GM18517 (cell line): Measurements from ENCODE around the gene FPR3.
"Not testable (repeated sequence)": the region's sequence is repeated elsewhere in the genome, so short reads cannot be mapped to it uniquely, and the experiment has no call there.

Experiments
- ATAC-seq: cut with Tn5 transposase; IDR thresholded peaks from one replicate; pipeline ENCODE4 v1.9.1; 2021; ENCODE audit warnings: mild to moderate bottlenecking, moderate library complexity; ENCODE audit not compliant: unreplicated experiment

Gene FPR3

DNA sequence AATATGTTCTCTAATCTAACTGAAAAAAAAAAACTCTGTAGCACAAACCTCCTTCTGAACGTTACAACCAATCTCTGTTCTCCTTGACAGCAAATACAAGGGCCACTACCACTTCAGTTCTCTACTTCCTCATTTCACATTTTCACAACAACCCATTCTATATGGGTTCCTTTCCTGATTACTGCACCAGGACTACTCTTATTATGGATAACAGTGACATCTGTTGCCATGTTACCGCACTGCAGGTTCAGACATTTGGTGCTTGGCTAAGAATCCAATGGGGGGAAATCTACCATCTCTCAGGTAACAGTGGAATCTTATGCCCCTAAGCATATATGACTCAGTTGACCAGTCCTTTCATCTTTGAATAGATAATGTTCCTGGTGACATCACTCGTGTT lies 11.6 kb upstream of the FPR3 start:
- ATAC-seq = no peak

DNA sequence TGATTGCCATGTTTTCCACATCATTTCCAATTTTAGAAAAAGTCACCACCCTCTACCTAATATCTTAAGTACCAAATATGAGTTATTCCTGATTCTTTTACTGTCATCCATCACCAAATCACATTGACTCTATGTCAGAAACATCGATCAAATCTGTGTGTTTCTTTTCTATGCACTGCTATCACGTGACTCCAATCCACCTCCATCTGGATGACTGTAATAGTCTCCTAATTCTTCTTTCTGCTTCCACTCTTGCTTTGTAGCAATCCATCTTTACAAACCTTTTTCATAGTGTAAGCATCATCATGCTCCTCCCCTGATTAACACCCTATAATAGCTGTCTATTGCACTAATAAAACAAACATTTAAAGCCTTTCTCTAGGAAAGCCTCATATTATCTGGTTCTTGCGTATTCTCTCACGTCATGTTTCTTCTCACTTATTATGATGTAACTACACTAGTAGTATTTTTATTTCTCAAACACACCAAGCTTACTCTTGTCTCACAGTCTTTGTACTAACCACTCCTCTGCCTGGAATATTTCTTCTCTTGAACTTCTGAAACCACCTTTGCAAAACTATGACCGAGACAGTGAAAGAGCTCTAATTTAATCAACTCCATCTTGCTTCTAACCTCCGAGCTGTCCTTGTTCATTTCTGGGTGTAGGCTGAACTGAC lies 10.7 kb upstream of the FPR3 start:
- no peak for ATAC-seq

DNA sequence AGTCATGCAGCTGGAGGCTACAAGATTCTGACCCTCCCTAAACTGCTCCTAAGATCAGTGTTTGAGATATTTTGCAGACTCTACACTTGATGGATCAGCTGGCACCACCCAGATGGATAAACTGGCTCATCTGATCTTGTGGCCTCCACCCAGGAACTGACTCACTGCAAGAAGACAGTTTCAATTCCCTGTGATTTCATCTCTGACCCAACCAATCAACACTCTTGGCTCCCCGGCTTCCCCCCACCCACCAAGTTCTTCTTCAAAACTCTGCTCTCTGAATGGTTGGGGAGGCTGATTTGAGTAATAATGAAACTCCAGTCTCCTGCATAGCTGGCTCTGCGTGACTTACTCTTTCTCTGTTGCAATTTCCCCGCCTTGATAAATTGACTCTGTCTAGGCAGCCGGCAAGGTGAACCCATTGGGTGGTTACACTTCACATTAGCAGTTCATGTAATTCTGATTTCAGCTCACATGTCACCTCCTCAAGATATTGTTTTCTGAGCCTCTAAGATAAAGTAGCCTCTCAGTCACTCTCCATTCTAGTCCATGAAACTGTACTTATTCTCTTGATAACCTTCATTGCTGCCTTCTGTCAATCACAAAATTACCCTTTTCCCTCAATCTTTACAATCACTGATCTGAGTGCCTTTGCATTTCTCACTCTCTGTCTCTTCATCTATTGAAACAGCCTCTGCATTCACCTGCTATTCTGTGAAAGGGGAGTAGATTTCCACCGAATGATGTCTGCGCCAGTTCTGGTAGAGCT lies 9.9 kb upstream of the FPR3 start:
- no peak for ATAC-seq

DNA sequence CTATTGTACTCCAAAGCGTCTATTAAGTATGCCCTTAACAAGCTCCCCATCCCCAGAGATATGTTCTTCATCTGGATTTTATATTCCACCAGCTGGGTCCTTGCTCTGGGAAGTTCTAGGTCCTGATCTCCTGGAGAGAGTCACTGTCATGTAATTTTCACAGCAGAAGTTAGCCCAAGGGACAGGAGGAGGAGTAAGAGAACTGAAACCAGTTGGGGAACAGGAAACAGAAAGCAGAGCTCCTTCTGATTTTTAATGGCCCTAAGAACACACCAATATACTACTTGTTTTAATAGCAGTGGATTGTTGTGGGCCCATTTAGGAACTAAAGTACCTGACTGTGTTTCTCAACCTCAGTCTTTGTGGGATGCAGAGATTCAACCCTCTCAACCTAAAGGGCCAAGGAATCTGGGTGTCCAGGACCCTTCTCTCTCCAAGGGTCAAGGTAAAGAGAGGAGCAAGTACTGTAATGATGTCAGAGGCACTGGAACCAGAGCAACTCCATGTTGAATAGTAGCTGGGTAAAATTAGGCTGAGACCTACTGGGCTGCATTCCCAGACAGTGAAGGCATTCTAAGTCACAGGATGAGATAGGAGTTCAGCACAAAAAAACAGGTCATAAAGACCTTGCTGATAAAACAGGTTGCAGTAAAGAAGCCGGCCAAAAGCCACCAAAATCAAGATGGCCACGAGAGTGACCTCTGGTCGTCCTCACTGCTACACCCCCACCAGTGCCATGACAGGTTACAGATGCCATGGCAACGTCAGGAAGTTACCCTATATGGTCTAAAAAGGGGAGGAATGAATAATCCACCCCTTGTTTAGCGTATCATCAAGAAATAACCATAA lies 8.1 kb upstream of the FPR3 start:
- no peak for ATAC-seq

DNA sequence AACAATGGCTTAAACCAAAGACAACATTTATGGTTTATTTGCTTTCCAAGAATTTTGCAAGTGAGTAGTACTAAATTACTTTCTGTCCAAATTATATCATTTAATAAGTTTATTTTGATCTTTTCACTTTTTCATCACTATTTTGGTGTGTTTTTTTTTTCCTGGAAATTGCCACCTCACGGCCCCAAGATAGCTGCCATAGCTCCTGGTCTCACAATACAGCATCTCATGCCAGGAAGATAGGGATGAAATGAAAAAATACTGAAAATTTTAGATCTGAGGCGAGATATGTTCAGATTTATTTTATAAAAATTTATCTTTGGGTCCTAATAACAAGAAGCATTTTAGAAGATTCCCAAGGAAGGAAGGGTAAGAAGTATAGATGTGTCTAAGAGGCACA lies 6.9 kb upstream of the FPR3 start:
- ATAC-seq = no peak

DNA sequence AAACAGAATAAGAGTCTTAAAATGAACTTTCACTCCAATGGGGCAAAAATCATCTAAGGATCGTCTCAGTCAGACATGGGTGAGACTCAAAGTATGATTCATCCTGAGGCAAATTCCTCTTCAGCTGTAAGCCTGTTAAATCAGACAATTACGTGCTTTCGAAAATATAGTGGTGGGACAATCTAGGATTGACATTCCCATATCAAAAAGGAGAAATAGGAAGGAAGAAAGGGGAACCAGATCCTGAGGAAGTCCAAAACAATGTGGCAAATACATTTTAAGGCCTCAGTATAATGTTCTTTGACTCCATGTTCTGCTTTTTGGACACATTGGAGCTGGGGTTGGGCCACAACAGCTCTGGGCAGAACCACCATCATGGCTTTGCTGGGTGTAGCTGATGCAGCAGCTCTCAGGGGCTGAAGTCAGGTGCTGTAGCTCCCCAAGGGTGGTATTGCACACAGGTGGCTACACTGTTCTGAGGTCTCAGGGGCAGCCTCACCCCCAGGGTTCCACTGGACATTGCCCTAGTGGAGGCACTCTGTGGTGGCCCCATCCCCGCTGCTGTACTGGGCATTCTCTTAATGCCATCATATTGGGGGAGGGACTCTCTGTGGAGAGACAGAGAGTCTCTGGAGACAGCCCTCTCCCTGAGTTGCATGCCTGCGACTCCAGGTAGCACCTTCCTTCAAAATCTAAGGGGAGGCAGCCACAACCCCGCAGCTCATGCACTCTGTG lies 5.7 kb upstream of the FPR3 start:
- no peak for ATAC-seq

DNA sequence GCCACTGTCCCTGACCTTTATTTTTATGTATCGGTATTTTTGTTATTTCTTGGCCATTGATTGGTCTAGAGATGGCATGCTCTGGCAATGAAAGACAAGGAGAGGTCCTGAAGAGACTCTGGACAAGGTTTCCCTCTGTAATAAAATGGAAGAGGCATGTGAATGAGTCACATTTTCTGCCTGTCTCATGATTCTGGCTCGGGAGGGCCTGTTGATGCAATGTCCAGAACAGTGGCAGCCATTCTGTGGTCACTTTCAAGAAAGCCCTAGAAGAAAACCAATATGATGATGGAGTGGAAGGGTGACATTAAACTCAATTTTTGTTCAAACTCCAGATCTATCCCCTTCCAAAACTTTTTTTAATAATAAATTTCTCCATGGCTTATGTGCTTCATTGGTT lies 2.0 kb upstream of the FPR3 start:
- no peak for ATAC-seq

DNA sequence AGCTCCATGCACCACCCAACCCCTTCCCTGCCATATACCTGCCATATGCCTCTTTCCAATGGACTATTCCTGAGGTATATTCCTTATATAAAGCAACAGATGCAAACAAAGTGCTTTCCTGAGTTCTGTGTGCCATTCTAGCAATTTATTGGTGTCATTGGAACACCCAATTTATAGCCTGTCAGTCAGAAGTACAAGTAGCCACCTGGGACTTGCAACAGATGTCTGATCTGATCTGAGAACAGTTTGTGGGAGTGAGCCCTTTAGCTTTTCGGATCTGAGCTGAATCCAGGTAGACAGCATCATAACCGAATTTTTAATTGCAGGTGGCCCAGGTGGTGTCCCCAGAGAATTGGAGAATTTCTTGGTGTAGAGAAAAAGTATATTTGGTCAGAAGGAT lies 963 bp upstream of the FPR3 start:
- ATAC-seq = no peak

DNA sequence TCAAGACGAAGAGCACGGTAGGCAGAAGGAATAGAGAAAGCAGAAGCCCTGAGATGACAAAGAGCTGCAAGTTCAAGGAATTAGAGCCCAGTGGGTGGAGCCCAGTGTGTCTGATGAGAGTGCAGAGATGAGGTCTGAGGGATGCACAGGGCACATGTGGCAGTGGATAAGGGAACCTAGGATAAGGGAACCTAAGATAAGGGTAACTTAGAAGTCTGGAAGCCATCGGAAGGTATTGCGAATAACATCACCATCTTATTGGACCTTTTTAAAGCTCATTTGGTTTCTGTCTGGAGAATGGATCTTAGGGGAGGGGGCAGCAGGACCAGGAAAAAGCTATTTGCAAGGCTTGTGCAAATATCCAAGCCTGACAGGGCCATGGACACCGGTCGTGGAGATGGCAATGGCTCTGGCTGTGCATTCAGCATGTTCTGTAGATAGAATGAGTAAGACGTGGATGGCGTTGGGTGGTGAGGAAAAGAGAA lies 1.3 kb downstream of the FPR3 start:
- no peak for ATAC-seq

DNA sequence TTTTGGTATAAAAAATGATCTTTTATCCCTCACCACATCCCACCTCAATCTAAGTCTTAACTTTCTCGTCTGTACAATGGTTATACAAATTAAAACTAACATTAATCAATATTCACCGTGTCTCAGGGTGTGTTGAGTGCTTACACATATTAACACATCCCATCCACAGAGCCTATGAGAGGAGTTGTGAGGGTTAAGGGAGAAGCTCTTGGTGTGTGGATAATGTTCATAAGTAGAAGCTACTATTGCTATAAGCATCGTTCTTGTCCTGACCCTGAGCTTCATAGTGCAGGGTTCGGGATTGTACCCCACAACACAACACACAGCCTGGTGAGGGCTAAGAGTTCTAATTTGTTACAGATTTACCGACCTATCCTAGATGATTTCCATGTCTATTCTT lies 2.5 kb downstream of the FPR3 start:
- no peak for ATAC-seq

DNA sequence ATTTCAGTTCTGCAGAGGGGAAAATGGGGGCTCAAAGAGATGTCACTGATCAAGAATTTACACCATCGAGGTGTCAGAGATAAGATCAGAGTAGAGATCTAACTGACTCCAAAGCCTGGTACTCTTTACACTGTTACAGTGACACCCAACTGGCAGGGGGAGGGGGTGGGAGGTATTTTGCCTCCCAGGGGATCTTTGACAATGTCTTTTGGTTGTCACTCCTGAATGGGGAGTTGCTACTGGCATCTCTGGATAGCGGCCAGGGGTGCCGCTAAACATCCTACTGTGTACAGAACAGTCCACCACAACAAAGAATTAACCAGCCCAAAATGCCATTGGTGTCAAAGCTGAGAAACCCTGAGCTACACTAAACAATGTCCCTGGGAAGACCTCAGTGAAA lies 3.1 kb downstream of the FPR3 start:
- ATAC-seq = no peak

DNA sequence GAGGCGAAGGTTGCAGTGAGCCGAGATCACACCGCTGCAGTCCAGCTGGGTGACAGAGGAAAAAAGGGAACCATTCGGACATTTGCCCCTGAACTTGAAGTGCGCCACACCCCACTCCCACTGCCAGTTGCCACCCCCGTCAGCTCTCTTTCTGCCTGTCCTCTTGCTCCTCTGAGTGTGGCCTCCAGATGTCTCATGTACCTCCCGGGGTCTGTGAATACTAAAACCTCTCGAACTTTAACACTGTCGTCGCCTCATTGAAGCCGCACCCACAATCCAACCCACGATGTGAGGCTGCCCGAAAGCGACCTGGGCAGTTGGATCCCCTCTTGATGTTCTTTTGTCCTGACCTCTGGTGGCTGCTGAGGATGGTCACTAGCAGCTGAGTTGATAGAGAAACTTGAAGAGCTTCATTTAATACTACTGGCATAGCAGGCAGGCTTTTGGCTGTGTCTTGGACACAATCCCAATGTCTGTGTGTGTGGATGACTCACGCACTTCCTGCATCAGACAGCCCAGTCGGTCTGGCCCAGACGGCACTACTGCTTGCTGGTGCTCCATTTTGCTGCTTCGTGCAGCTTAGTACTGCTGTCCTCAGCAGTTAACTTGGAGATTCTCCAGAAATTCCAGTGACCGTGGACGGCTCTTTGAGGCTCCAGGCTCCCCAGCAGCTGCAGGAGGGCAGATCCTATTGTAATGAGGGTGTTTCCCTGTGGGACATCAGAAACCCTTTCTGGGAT lies 4.2 kb downstream of the FPR3 start:
- ATAC-seq = no peak

DNA sequence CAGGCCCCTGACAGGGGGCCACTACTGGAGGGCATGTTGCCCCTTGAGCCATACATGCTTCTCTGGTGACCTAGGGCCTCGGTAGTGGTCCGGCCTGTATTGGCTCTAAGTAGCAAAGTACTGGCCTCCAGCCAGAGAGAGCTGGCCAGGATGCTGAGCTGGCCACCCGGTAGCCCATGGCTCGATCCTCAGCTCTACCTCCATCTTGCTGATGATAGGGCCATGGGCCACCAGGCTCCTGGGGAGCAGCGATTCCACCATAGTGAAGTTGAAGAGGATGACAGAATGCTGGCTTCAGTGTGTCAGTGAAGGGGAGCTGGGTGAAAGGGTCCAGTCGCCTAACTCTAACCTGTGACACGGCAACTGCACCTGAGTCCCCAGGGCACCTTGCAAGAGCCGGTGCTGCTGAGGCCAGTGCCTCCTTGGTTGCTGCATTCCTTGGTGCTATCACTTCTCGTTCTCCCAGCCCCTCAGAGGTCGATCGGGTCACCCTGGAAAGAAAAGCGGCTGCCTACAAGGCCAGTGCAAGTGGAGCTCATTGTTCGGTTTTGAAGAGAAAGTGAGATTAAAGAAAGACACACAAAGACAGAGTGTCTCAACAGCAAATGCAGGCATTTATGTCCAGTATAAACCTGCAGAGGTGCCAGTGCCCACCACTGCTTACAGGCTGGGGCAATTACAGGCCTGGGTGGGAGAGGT lies 5.0 kb downstream of the FPR3 start:
- ATAC-seq = no peak

DNA sequence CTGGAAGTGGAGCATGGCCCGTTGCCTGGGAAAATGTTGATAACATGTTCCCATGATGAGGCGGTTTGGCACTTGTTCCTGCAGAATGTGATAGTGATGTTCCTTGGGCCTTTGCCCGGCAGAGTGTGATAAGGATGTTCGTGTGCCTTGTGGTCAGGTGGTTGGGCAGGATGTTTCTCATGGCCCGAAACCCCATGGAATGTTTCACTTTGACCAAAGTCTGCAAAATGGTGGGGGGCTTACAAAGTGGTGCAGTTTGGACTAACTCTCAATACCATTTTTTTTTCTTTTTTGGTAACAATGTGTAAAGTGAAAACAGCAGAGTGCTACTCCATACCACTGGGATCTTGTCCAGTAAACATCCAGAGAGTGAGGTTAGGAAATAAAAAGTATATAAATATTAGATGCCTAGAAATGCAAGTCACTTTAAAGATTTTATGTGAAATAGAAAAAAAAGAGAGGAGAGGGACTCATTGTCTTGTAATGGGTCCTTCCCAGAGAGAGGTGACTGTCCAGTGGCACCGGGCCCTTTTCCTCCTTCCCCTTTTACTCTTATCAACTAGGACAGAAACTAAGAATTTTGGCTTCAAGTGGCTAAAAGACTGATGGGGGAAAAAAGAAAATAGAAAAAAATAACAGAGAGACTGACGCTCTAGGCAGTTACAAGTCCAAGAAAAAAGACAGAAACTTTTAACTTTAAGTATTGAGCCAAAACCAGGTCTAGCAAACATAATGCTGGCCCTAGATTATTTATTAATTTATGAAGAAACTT lies 5.7 kb downstream of the FPR3 start:
- no peak for ATAC-seq

DNA sequence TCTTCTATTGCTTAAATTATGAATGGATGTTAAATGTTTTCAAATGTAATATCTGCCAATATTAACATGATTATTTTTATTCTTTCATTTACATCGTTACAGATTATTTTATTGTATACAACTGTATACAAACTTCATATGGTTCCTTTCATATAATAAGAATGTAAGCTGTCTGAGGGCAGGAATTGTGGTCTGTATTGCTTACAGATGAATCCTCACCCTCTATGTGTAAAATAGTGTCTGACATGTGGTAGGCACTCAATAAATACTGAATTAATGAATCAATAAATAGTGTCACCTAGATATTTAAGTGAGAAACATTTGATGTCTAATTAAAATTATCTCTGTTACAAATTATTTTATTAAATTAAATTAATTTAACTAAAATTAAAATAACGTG lies 7.8 kb downstream of the FPR3 start:
- no peak for ATAC-seq

DNA sequence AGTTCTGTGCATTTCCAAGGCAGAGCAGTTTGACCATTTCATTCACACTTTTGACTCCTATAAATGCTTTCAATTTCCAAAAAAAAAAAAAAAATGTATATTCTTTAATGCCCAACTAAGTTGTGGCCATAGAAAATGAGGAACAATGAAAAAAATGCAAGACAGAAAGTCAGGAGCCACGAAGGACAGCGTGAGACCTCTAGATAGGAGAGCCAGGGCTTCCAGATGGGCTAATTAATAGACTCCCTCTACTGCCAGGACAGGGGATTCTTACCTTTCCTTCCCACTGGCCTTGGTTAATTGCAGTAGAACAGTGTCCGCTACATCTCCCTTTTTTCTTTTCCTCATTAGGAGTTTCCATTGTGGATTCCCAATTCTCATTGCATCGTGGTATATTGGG lies 8.6 kb downstream of the FPR3 start:
- no peak for ATAC-seq

DNA sequence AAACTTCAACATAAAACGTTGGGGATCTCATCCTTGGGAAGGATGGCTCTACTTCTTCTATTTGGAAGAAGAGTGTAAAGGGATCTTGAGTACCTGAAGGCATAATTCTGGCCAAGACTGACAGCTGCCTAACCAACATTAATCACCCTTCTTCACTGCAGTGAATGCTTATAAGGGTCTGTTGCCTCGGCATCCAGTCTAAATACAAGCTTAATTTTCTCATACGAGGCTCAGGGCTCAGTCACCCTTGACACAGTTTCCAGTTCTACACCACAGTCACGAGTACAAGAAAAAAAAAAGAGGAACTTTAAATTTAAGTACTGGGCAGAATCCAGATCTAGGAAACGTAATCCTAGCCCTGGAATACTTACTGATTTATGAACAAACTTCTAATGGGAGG lies 9.0 kb downstream of the FPR3 start:
- ATAC-seq = no peak

DNA sequence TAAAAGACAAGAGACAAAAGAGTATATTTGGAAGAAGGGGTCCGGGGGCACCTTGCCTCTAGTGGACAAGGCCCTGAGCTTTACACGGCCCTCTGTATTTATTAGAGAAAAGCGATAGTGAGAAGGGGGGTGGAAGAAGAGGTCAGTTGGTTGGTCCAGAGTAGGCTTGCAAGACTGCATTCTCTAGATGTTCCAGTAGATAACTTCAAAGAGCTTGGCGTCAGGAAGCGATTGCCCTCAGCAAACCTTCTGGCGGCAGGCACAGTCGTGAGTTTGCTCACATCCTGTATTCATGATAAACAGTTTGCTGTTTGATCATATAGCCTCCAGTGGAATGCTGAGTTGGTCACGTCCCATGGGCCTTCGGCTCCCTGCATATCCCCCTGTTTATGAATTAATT lies 9.8 kb downstream of the FPR3 start:
- not testable (repeated sequence) for ATAC-seq

DNA sequence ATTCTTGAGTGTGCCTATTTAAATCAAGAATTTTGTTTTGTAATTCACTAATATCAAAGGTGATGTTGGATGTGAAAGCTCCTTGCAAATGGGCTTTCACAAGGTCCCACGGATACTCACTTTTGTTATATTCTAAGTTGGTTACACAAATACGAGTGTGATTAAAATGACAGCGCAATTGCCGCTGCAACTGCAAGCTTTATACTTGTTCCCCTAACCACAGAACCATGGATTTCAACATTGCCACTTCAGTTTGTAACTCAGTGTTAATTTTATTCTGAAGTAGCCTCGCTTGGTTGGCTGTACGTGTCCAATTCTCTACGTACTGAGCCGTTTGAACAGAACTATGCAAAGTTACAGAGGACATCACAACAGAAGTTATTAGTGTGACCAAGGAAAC lies 10.4 kb downstream of the FPR3 start:
- ATAC-seq = not testable (repeated sequence)
